GM23248 (cell line): ENCODE results near the gene MNT. TPM values are rescaled to one million over a fixed set of nuclear protein-coding genes. Genes with fewer than 3 reads are reported as not detected.

Source experiments
- DNase-seq: peaks from one replicate; pipeline ENCODE4 v3.0.0-alpha.2; 2015
- H2AFZ ChIP-seq: fragments of 200-600 bp; sonication (generic); 2 replicates; pipeline ENCODE4 v1.6.1; 2016; ENCODE audit warnings: antibody characterized with exemption
- H3F3A ChIP-seq: fragments of 200-600 bp; sonication (generic); 2 replicates; pipeline ENCODE4 v1.6.1; 2016; ENCODE audit warnings: mild to moderate bottlenecking, antibody characterized with exemption, mixed run types; ENCODE audit not compliant: insufficient read depth
- H3K27ac ChIP-seq: fragments of 200-600 bp; sonication (generic); 2 replicates; pipeline ENCODE4 v1.5.1; 2016; ENCODE audit warnings: mild to moderate bottlenecking
- H3K27me3 ChIP-seq: fragments of 200-600 bp; sonication (generic); replicated peaks from 2 replicates; pipeline ENCODE4 v1.6.1; 2016; ENCODE audit warnings: mild to moderate bottlenecking; ENCODE audit not compliant: insufficient read depth
- H3K36me3 ChIP-seq: fragments of 200-600 bp; sonication (generic); 2 replicates; pipeline ENCODE4 v1.6.1; 2016; ENCODE audit warnings: low read depth, mild to moderate bottlenecking
- H3K4me1 ChIP-seq: fragments of 200-600 bp; sonication (generic); 2 replicates; pipeline ENCODE4 v1.6.1; 2016; ENCODE audit warnings: mild to moderate bottlenecking; ENCODE audit not compliant: insufficient read depth
- H3K4me2 ChIP-seq: fragments of 200-600 bp; sonication (generic); one replicate; pipeline ENCODE4 v1.6.1; 2016; ENCODE audit warnings: mild to moderate bottlenecking; ENCODE audit not compliant: unreplicated experiment
- H3K4me3 ChIP-seq: fragments of 200-600 bp; sonication (generic); 2 replicates; pipeline ENCODE4 v1.5.1; 2016; ENCODE audit warnings: mild to moderate bottlenecking
- H3K79me2 ChIP-seq: fragments of 200-600 bp; sonication (generic); 2 replicates; pipeline ENCODE4 v1.6.1; 2016; ENCODE audit warnings: mild to moderate bottlenecking; ENCODE audit not compliant: insufficient read depth
- H3K9ac ChIP-seq: fragments of 200-600 bp; sonication (generic); 2 replicates; pipeline ENCODE4 v1.6.1; 2016; ENCODE audit warnings: mild to moderate bottlenecking
- H3K9me2 ChIP-seq: fragments of 200-600 bp; sonication (generic); 2 replicates; pipeline ENCODE4 v1.6.1; 2016; ENCODE audit warnings: mixed run types, mild to moderate bottlenecking, moderate library complexity; ENCODE audit not compliant: insufficient read depth
- H3K9me3 ChIP-seq: fragments of 200-600 bp; sonication (generic); one replicate; pipeline ENCODE4 v1.6.1; 2017; ENCODE audit warnings: low read depth
- H4K20me1 ChIP-seq: fragments of 200-600 bp; sonication (generic); 2 replicates; pipeline ENCODE4 v1.6.0; 2016; ENCODE audit not compliant: insufficient read depth
- EZH2 ChIP-seq: fragments of 200-600 bp; sonication (generic); IDR thresholded peaks from 2 replicates; pipeline ENCODE4 v1.6.1; 2018; ENCODE audit warnings: antibody characterized with exemption, mild to moderate bottlenecking; ENCODE audit not compliant: insufficient read depth, poor library complexity, severe bottlenecking
- EZH2phosphoT487 ChIP-seq: fragments of 200-600 bp; sonication (generic); IDR thresholded peaks from 2 replicates; pipeline ENCODE4 v1.6.1; 2018; ENCODE audit warnings: antibody characterized with exemption, moderate library complexity, mild to moderate bottlenecking, low read depth; ENCODE audit not compliant: insufficient read depth
- WGBS, 2 experiments: methylation state at CpG; one replicate each; pipeline ENCODE4 v1.1.6; 2015 to 2017; ENCODE audit warnings: low lambda C conversion rate in 2 of 2, low coverage in 1 of 2; ENCODE audit errors: missing lambda C conversion rate in 2 of 2; 5-methylcytosine and 5-hydroxymethylcytosine counted together
- in situ Hi-C: fragments of 300-500 bp; cut with MboI; formaldehyde crosslinking; loops from 2 replicates; pipeline ENCODE4 v1.15.0; 2020
- polyA plus RNA-seq: library from polyadenylated mRNA; unstranded; fragments of >200 nt; fragmentation: Nextera tagmentation; extraction: Ambion mirVana; gene quantifications from 2 replicates; pipeline ENCODE4 v1.2.1, GENCODE V29; 2016
- total RNA-seq: library from RNA; depleted of rRNA; stranded (reverse); fragments of >200 nt; shearing (Covaris generic); gene quantifications from 2 replicates; pipeline ENCODE4 v1.2.3, GENCODE V29; 2014

MNT gene
- total and polyA plus RNA-seq, 2 experiments from 2014 or later: 6.2 TPM

GRCh38 chr17:2399572-2400473, 1.0 kb downstream of the MNT start:
- Histone ChIP-seq H3K79me2 (peaks cover 50% of the 10 kb centered on the region), H3K4me3 (peak overlapping the region; percentile 96), H3K36me3 (no peaks in the 10 kb centered on the region), H3F3A (peaks cover 46% of the 10 kb centered on the region), H3K9ac (peak overlapping the region; percentile 100), H3K27me3 (no peaks in the 10 kb centered on the region), H3K4me1 (peaks cover 44% of the 10 kb centered on the region), H2AFZ (no peak overlapping the region), H3K9me2 (no peaks in the 10 kb centered on the region), H3K9me3 (no peaks in the 10 kb centered on the region), H4K20me1 (no peaks in the 10 kb centered on the region), H3K4me2 (peak overlapping the region; percentile 98), H3K27ac (peak overlapping the region; percentile 99)
- in situ Hi-C loops: no loop called here
- peak; percentile 98 for DNase-seq
- 2% methylated on average over 56 to 62 of the region's 82 CpGs for WGBS, 2 experiments
- TF ChIP-seq EZH2phosphoT487: no peak
- no peak for TF ChIP-seq EZH2

GRCh38 chr17:2398655-2399571, 1.9 kb downstream of the MNT start:
- Histone ChIP-seq H3K27me3 (no peaks in the 10 kb centered on the region), H3K4me1 (peaks cover 34% of the 10 kb centered on the region), H3F3A (peaks cover 40% of the 10 kb centered on the region), H3K9me2 (no peaks in the 10 kb centered on the region), H3K4me2 (peak overlapping the region; percentile 98), H4K20me1 (no peaks in the 10 kb centered on the region), H3K4me3 (peak overlapping the region; percentile 96), H3K79me2 (peaks cover 59% of the 10 kb centered on the region), H2AFZ (no peak overlapping the region), H3K27ac (peak overlapping the region; percentile 99), H3K9me3 (no peaks in the 10 kb centered on the region), H3K9ac (peak overlapping the region; percentile 100), H3K36me3 (no peaks in the 10 kb centered on the region)
- TF ChIP-seq EZH2 (no peak), EZH2phosphoT487 (no peak)
- peak; percentile 95 for DNase-seq
- in situ Hi-C loops: no loop called here
- 6 to 11% methylated on average over 25 to 55 of the region's 55 CpGs for WGBS, 2 experiments

- 60% methylated on average over 10 of the region's 10 CpGs for WGBS, 2 experiments
- TF ChIP-seq EZH2phosphoT487 (no peak), EZH2 (no peak)
- Histone ChIP-seq H3K79me2 (peaks cover 60% of the 10 kb centered on the region), H3K27ac (peak overlapping the region; percentile 99), H2AFZ (no peak overlapping the region), H4K20me1 (no peaks in the 10 kb centered on the region), H3F3A (peaks cover 32% of the 10 kb centered on the region), H3K27me3 (no peaks in the 10 kb centered on the region), H3K4me3 (peak overlapping the region; percentile 96), H3K36me3 (no peaks in the 10 kb centered on the region), H3K4me2 (peak overlapping the region; percentile 98), H3K9me2 (no peaks in the 10 kb centered on the region), H3K9ac (peak overlapping the region; percentile 100), H3K4me1 (peaks cover 27% of the 10 kb centered on the region), H3K9me3 (no peaks in the 10 kb centered on the region)
- in situ Hi-C loops: no loop called here
- DNase-seq: no peak
These were observed 2.7 kb downstream of the MNT start for GRCh38 chr17:2398182-2398581.
